ENCODE results near the gene KLHDC8B. TPM values are rescaled to one million over a fixed set of nuclear protein-coding genes. Genes with fewer than 3 reads are reported as not detected.

KLHDC8B gene
- polyA plus RNA-seq, 1 experiment: 21.2 TPM

DNA sequence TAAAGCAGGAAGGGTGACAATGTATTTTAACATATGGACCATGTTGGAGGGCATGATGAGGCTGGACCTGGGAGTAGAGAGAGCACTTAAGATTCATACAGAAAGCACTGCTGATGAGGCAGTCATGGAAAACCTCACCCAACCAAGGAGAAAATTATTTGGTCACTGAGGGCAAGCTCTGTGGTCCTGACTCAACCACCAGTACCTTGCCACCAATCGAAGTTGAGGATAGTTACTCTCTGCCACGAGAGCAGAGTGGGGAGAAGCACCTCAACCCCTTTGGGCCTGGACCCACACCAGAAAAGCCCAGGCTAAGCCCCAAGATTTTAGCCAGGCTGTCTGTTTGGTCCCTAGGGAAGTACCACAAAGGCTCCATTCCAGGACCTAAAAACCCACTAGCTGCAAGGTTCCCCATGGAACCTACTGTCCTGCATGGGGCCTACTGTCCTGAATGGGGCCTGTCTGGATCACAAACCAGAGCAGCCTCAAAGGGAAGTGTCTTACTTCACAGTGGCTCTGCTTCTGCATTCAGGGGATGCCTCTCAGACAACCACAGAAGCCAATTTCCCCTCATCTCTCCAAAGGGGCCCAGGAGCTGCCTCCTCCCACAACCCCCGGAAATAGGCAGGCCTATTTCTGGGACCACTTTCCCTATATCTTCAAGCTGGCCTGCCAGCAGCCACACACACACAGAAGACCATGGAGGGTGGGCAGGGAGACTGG, 9.4 kb upstream of the KLHDC8B start:
- CTCF ChIA-PET: interaction anchor here (2.3 kb wide), 1 partner anchor 9 kb away, joined by 9 read pairs; the partner anchor contains the start of gene KLHDC8B

DNA sequence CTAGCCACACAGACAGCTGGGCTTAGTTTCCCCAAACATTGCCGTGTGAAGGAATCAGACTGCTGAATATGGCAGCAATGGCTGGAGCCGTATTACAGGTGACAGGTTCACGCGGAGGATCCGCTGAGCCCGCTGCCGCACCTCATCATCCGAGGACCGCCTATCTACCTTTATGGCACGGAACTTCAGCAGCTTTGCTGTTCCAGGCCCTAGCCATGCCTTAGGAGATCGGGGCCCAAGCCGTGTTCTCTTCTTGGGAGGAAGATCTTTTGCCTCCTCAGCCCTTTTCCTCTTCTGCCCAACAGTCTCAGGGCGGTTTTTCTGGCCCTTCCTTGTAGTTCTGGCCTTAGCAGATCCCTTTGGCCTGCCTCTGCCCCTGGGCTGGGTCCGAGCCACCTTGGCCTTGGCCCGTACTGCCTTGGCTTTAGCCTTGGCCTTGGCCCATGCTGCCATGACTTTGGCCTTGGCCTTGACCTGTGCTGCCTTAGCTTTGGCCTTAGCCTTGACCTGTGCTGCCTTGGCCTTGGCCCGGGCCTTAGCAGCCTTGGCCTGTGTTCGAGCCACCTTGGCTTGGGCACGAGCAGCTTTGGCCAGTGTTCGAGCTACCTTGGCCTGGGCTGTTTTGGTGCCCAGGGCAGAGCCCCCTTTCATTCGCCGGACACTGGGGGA, 8.5 kb upstream of the KLHDC8B start:
- Histone ChIP-seq H3K27ac (ENCODE audit: low read depth, low read length) (no peak overlapping the region), H3K4me3 (ENCODE audit: low read depth, low read length) (no peak overlapping the region), H3K9me3 (ENCODE audit: control insufficient read depth, insufficient read depth, low read length) (no peaks in the 10 kb centered on the region; the same call in 1 of the 2 replicates), H3K27me3 (ENCODE audit: control insufficient read depth, insufficient read depth, low read length) (no peaks in the 10 kb centered on the region)
- TF ChIP-seq, protein P1, sequence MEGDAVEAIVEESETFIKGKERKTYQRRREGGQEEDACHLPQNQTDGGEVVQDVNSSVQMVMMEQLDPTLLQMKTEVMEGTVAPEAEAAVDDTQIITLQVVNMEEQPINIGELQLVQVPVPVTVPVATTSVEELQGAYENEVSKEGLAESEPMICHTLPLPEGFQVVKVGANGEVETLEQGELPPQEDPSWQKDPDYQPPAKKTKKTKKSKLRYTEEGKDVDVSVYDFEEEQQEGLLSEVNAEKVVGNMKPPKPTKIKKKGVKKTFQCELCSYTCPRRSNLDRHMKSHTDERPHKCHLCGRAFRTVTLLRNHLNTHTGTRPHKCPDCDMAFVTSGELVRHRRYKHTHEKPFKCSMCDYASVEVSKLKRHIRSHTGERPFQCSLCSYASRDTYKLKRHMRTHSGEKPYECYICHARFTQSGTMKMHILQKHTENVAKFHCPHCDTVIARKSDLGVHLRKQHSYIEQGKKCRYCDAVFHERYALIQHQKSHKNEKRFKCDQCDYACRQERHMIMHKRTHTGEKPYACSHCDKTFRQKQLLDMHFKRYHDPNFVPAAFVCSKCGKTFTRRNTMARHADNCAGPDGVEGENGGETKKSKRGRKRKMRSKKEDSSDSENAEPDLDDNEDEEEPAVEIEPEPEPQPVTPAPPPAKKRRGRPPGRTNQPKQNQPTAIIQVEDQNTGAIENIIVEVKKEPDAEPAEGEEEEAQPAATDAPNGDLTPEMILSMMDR (IDR thresholded peaks at IDR 0.05; ENCODE audit: low read depth, low read length): no peak
- DNase-seq (ENCODE audit: low read depth, low spot score): no peak
- ChIA-PET CTCF (interaction anchor here (2.3 kb wide), 1 partner anchor 8 kb away, joined by 9 read pairs; the partner anchor contains the start of gene KLHDC8B), POLR2A (interaction anchor here (0.6 kb wide), 1 partner anchor 278 kb away, joined by 3 read pairs; no protein-coding TSS in a partner anchor)

More for the DNA sequence above, 9.4 kb upstream of the KLHDC8B start:
- TF ChIP-seq, protein P1 (IDR thresholded peaks at IDR 0.05; ENCODE audit: low read depth, low read length): no peak
- no peak for DNase-seq (ENCODE audit: low read depth, low spot score)
- H3K27ac ChIP-seq (ENCODE audit: low read depth, low read length): no peak overlapping the region
- no peaks in the 10 kb centered on the region for H3K27me3 ChIP-seq (ENCODE audit: control insufficient read depth, insufficient read depth, low read length)
- POLR2A ChIA-PET: interaction anchor here (0.6 kb wide), 1 partner anchor 279 kb away, joined by 3 read pairs; no protein-coding TSS in a partner anchor
- H3K4me3 ChIP-seq (ENCODE audit: low read depth, low read length): no peak overlapping the region
- no peaks in the 10 kb centered on the region; the same call in 1 of the 2 replicates for H3K9me3 ChIP-seq (ENCODE audit: control insufficient read depth, insufficient read depth, low read length)

DNA sequence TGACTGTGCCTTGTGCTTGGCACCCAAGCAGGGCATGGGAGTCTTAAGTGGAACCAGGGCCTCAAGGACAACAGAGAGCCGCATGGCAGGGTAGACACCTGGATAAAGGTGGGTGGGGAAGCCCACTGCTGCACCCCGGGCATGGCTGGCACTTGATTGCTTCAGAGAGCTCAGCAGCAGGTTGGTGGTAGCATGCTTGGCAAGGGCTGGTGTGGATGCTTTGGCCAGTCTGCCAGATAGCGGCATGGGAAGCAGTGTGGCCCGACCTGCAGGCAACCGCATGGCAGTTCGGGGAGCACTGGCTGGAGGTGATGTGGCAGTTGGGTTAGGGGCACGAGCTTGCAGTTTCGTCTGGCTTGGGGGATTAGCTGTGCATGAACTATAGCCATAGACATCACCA, 7.8 kb upstream of the KLHDC8B start:
- Histone ChIP-seq H3K9me3 (ENCODE audit: control insufficient read depth, insufficient read depth, low read length) (no peaks in the 10 kb centered on the region; the same call in 1 of the 2 replicates), H3K27me3 (ENCODE audit: control insufficient read depth, insufficient read depth, low read length) (no peaks in the 10 kb centered on the region), H3K27ac (ENCODE audit: low read depth, low read length) (no peak overlapping the region), H3K4me3 (ENCODE audit: low read depth, low read length) (no peak overlapping the region)
- TF ChIP-seq, protein P1 (IDR thresholded peaks at IDR 0.05; ENCODE audit: low read depth, low read length): no peak
- CTCF ChIA-PET: no interaction called here
- POLR2A ChIA-PET: no interaction called here
- no peak for DNase-seq (ENCODE audit: low read depth, low spot score)

DNA sequence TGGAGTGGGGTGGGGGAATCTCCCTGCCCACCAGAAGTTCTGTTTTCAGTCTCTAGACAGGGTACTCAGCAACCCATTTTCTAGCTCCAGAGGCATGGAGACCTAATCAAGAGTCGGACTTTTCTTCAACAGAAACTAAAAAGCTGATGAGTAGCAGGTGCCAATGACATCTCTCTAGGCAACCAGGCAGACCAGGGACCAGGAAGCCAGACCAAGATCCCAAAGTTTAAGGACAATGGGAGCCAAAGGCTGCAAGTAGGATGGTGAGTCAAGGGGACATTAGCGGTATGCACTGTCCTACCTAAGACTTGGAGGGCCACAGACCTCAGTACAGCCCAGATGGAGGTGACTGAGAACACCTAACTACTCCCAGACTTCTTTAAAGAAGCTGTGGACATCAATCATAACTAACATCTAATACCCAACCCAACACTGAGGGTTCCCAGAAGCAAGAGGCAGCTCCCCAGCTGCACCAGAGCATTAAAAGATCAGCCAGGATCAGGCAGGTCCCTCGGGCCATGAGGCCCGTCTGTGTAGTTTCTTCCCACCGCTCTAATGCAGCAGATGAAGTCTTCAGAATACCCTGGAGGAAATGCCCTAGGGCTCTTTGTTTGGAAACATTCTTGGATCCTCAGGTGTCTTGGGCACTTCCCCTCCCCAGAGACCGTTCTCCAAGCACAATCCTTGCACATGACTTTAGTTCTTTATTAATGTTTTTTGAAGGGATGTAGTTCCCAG, 6.2 kb upstream of the KLHDC8B start:
- no peaks in the 10 kb centered on the region for H3K27me3 ChIP-seq (ENCODE audit: control insufficient read depth, insufficient read depth, low read length)
- no peaks in the 10 kb centered on the region; the same call in 1 of the 2 replicates for H3K9me3 ChIP-seq (ENCODE audit: control insufficient read depth, insufficient read depth, low read length)
- H3K27ac ChIP-seq (ENCODE audit: low read depth, low read length): no peak overlapping the region
- H3K4me3 ChIP-seq (ENCODE audit: low read depth, low read length): peak overlapping the region; percentile 94
- CTCF ChIA-PET: interaction anchor here (1.1 to 1.2 kb wide), 2 partner anchors 9 to 285 kb away, joined by 3 to 4 read pairs; no protein-coding TSS in a partner anchor
- TF ChIP-seq, protein P1 (IDR thresholded peaks at IDR 0.05; ENCODE audit: low read depth, low read length): no peak
- POLR2A ChIA-PET: interaction anchor here (0.7 kb wide), 1 partner anchor 11 kb away, joined by 3 read pairs; no protein-coding TSS in a partner anchor
- no peak for DNase-seq (ENCODE audit: low read depth, low spot score)

Data from AG04450 (cell line).